SKM-1 (cell line): ENCODE measurements around the gene PPARG.

Experiments used
- DNase-seq: peaks from one replicate; lab custom pipeline; 2025; ENCODE audit not compliant: unreplicated experiment; lab: John Stamatoyannopoulos, UW

Gene PPARG

GRCh38 chr3:12409684-12410596 is 121.1 kb downstream of the PPARG start:
- DNase-seq = no peak

- peak; percentile 17 for DNase-seq
These were observed 124.9 kb downstream of the PPARG start for GRCh38 chr3:12413721-12414255.

- no peak for DNase-seq
These were observed 126.3 kb downstream of the PPARG start for GRCh38 chr3:12415014-12415680.

GRCh38 chr3:12416731-12417130 is 127.9 kb downstream of the PPARG start:
- DNase-seq = no peak

- no peak for DNase-seq
These were observed 131.5 kb downstream of the PPARG start for GRCh38 chr3:12420393-12420792.

- DNase-seq = no peak
These were observed 132.3 kb downstream of the PPARG start for GRCh38 chr3:12421132-12421531.

- no peak for DNase-seq
These were observed 134.3 kb downstream of the PPARG start for GRCh38 chr3:12423131-12423530.

GRCh38 chr3:12423918-12424630 is 135.2 kb downstream of the PPARG start:
- DNase-seq = no peak

GRCh38 chr3:12424635-12425319 is 135.9 kb downstream of the PPARG start:
- DNase-seq = no peak

- no peak for DNase-seq
These were observed 137.1 kb downstream of the PPARG start for GRCh38 chr3:12425850-12426579.

- DNase-seq = peak; percentile 21
These were observed 138.7 kb downstream of the PPARG start for GRCh38 chr3:12427551-12427950.

GRCh38 chr3:12428126-12428525 is 139.3 kb downstream of the PPARG start:
- no peak for DNase-seq

GRCh38 chr3:12430086-12430485 is 141.2 kb downstream of the PPARG start:
- no peak for DNase-seq

GRCh38 chr3:12433823-12434222 is 145.0 kb downstream of the PPARG start:
- no peak for DNase-seq

- no peak for DNase-seq
These were observed 147.8 kb downstream of the PPARG start for GRCh38 chr3:12436514-12437220.

GRCh38 chr3:12437221-12437605 is 148.3 kb downstream of the PPARG start:
- no peak for DNase-seq

GRCh38 chr3:12437861-12438260 is 149.0 kb downstream of the PPARG start:
- DNase-seq = no peak

GRCh38 chr3:12438318-12438717 is 149.4 kb downstream of the PPARG start:
- DNase-seq = no peak

GRCh38 chr3:12439161-12439940 is 150.5 kb downstream of the PPARG start:
- DNase-seq = no peak
